HG03280 (cell line): ENCODE data around the gene PKD2L2.
"Not testable (repeated sequence)": the region's sequence is repeated elsewhere in the genome, so short reads cannot be mapped to it uniquely, and the experiment has no call there.

Source experiments
- ATAC-seq: cut with Tn5 transposase; IDR thresholded peaks from one replicate; pipeline ENCODE4 v1.9.1; 2021; ENCODE audit warnings: mild to moderate bottlenecking, moderate library complexity; ENCODE audit not compliant: unreplicated experiment

Gene PKD2L2

DNA sequence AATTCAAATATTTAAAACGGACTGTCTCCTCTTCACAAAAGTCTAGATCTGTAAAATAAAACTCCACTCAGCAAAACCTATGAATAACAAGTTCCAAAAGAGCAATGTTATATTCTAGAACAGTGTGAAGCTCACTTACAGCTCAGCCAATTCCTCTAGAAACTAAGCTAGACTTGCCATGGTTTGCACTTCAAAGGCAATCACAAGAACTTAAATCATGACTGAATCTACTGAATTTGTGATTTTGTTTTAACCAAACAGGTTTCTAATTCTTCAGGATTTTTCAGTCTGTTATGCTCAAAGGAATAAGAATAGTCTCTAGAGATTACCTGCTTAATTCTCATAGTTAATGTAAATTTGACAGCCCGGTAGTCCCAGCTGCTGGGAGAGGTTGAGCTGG, 1.4 kb upstream of the PKD2L2 start:
- ATAC-seq: no peak

DNA sequence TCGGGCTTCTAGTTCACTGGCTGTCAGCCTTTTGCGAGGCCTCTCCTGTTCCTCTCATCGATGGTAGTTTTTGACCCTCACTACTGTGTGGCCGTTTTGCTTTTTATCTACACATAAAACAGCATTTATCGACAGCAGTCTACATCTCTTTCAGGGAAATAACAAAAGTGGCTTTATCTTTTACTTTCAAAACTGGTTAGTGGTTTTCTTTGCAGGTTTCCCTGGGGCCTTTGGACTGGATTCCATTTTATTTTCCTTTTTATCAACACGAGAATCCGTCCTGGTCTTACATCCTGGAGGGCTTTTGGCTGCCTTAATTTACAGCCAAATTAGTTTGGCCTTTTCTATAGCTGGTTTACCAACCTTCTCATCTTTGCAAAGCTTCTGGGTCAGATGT, 793 bp upstream of the PKD2L2 start:
- no peak for ATAC-seq

DNA sequence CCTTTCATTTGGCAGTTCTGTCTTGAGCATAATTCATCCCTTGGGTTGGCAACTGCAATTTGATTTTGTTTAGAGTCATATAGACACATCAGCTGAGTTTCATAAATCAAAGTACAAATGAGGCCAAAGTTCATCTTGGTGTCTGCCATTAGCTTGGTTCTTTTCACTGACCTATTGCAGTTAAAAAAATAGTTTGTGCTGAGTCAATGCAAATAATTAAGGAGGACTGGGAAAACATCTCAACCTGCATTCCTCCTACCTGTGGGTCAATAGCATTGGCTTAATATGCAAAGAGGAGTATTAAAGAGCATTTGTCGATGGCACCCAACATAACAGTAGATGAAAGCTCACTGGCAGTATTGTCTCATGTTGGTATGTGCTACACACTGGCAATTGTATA, 1.6 kb downstream of the PKD2L2 start:
- ATAC-seq: no peak

- ATAC-seq: no peak
Measured at GRCh38 chr5:137891849-137892248, 2.6 kb downstream of the PKD2L2 start.

DNA sequence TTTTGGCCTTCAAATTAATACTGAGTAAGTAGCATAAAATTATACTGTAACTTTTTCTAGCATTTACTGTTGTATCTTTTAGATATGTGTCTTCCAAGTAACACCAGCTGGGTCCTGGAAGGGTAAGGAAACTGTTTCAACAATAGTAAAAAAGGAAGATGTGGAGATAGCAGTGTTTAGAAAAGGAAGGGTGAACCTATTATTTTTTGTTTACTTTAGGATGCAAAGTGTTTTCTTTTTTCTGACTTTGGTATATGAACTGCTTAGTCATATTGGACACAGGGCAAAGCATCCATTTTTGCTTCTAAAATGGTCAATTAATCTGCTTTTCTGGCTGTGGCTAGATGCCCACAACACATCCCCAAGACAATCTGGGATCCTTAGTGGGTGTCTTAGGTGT, 5.3 kb downstream of the PKD2L2 start:
- ATAC-seq: no peak

DNA sequence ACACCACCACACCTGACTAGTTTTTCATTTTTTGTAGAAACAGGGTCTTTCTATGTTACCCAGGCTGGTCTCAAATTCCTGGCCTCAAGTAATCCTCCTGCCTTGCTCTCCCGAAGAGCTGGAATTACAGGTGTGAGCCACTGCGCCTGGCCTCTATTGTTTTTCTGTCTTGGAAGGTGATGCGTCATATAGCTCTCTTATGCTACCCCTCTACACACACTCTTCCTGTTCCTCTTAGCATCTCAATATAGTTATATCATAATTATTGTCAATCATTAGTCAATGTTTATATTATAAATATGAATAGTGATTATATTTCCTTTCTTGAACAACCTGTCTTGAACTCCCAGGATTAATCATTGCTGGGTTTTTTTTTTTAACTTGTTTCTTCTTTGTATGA, 7.3 kb downstream of the PKD2L2 start:
- ATAC-seq: no peak

DNA sequence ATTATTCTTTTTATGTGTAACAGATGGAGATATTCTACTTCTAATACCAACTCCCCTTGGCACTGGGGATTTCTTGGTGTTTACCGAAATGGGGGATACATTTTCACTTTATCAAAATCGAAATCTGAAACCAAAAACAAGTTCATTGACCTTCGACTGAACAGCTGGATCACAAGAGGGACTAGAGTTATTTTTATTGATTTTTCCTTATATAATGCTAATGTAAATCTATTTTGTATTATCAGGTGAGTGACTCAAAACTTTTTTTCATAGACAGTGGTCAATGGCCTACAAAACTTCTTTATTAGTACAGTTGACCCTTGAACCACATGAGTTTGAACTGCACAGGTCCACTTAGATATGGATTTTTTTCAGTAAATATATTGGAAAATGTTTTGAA, 10.2 kb downstream of the PKD2L2 start:
- ATAC-seq: no peak

GRCh38 chr5:137901011-137901817, 12.0 kb downstream of the PKD2L2 start:
- ATAC-seq: no peak

DNA sequence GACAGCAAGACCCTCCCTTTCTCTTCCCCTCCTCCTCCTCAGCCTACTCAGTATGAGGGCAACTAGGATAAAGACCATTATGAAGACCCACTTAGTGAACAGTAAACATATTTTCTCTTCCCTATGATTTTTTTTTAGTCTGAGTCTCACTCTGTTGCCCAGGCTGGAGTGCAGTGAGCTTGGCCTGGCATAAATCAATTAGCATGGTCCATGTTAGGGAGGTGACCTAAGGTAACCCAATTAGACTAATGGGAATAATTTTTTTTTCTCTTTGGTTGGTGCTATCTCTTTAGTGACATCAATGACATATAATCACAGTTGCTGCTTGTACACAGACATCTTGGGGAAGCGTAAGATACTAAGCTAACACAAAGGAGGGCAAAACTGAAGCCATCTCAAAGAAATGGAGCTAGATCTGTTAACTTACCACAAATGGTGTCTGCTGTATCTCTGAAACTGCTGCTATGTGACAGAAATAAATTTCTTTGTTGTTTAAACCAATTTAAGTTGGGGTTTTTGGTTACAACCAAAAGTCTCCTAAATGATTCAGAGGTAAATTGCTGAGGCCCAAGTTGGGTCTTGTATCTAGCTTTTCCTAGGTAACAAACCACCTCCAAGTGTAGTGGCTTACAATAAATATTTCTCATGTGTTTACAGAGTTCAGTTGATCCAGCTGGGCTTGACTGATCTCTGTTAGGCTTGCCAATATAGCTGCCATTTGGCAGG, 13.3 kb downstream of the PKD2L2 start:
- ATAC-seq: no peak

- ATAC-seq: no peak
Measured at GRCh38 chr5:137914758-137915157, 25.5 kb downstream of the PKD2L2 start.

DNA sequence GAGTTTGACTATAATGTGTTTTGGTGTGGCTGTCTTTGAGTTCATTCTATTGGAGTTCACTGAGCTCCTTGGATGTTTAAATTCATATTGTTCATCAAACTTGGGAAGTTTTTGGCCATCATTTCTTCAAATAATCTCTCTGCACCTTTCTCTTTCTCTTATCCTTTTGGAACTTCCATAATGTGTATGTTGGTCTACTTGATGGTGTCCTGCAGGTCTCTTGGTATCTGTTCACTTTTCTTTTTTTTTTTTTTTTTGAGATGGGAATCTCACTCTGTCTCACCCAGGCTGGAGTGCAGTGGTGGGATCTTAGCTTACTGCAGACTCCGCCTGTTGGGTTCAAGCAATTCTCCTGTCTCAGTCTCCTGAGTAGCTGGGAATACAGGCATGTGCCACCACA, 27.7 kb downstream of the PKD2L2 start:
- ATAC-seq: no peak

DNA sequence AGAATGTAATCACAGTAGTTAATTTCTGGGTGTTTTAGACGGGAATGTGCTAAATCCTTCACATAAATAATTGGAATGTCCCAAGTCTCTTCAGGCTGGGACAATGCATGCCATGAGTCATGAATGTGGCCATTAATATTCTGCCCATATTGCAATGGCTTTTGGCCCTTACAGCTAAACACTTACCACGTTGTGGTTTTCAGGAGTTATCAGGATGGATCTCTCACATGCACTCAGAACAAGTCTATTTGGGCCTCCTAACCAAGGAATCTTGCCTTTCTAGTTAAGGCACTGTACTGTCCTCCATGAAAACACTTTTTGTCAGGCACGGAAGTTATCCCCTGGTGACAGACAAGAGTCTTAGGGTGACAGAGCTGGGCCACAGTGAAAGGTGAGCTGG, 32.7 kb downstream of the PKD2L2 start:
- no peak for ATAC-seq

DNA sequence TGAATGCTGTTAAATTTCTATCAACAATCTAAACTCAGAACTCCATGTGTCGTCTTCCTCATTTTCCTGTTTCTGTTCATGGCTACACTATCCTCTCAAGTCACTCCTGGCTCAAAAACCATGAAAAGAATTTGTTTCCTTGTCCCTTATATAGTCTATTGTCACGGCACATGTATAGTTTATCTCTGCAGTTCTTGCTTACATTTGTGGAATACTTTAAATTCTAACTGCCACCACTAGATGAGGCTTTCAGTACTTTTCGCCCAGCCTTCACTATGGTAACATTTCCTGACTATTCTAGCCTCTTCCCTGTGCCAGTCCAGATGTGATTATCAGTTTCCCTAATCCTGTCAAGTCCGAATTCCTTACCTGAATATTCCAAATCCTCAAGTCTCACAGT, 34.6 kb downstream of the PKD2L2 start:
- no peak for ATAC-seq

- ATAC-seq: no peak
Measured at GRCh38 chr5:137932800-137933199, 43.5 kb downstream of the PKD2L2 start.

- no peak for ATAC-seq
Measured at GRCh38 chr5:137933491-137933911, 44.2 kb downstream of the PKD2L2 start.

DNA sequence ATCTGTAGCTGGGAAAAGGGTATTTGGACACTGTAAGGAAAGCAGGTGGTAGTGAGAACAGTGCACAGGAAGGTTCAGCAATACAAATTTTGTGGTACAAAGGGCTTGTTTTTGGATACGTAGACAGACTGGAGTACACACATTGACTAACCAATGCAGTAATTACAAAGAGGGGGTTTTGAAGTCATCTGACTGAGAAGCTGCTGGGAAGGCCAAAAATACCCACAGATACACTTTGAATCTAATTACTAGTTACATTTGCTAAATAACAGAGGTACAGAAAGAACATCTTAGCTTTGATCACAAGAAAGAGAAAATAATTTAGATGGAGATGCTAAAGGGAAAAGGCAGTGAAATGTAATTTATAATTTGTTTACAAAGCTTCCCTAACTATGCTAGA, 45.9 kb downstream of the PKD2L2 start:
- no peak for ATAC-seq

DNA sequence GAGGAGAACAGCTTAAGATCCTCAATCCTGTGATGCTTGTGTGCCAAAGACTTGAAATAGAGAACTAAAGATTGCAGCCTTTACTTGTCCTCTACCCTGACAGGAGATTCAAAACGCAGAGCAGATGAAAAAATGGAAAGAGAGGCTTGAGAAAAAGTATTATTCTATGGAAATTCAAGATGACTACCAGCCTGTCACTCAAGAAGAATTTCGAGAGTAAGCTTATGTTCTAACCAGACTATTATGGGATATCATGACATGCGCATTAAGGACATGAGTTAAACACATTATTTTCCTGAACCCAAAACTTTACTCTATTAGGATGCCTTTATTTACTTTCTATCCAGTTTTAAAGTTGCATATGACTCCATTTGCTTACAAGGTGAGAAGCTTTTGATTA, 46.4 kb downstream of the PKD2L2 start:
- no peak for ATAC-seq

DNA sequence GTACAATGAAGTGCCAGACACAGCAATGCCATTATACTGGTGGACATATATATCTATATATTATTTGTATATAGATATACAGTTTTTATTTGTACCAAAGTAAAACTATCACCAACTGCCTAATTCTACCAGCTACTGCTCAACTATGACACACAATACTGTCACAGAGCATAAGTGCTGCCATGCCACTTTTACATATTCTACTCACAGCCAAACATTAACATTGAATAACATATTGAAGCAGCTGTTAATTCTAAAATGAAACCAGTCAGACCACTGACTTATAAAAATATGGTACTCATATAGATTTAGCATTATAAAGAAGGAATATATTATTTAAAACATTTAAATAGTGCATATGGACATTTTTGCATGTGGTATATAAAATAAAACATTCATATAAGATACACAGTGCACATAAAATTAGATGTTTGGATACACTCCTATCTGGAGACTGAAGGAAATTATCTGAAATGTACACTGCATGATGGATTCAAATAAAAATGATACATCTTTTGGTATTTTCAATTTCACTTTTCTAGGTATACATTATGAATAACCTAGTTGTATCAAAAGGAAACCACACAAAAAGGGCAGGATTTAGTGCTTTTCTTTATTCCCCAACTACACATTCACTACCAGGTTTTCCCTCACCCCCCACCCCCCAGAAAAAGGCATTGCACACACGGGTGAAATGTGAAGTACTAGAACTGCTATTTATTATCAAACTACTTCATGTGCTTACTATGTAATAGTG, 48.9 kb downstream of the PKD2L2 start:
- ATAC-seq: no peak

- no peak for ATAC-seq
Measured at GRCh38 chr5:137938751-137939143, 49.5 kb downstream of the PKD2L2 start.

DNA sequence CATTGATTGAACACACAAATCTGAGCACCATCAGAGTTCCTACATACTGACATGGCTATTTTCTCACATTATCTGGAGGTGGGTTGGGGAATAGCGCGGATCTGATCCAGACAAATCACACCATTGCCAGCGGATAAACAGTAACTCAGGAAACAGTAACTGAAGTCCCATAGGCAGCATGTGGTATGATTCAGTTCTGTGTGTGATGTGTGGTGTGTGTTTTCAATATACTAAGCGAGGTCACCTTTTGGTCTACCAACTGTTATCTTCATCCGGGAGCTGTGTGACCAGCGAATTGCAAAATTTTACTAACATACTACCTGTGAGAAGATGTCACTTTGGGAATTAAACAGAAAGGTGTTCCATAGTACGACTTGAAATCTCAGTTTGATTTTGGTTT, 50.1 kb downstream of the PKD2L2 start:
- no peak for ATAC-seq

GRCh38 chr5:137944280-137944679, 55.0 kb downstream of the PKD2L2 start:
- ATAC-seq: not testable (repeated sequence)

- no peak for ATAC-seq
Measured at GRCh38 chr5:137945825-137946224, 56.6 kb downstream of the PKD2L2 start.
